ENCODE results near the gene PLA2R1.

The PLA2R1 gene

GRCh38 chr2:160092445-160092844 is 30.0 kb upstream of the PLA2R1 start:
- H3K4me3 ChIP-seq (ENCODE audit: severe bottlenecking) = no peak overlapping the region
- H3K27me3 ChIP-seq (ENCODE audit: insufficient read depth, poor library complexity, severe bottlenecking) = no peaks in the 10 kb centered on the region
- no peak for TF ChIP-seq CTCF (IDR thresholded peaks at IDR 0.05; ENCODE audit: poor library complexity, severe bottlenecking)
- ATAC-seq (ENCODE audit: low read depth) (no peak), DNase-seq (ENCODE audit: low spot score) (no peak)
- peaks cover 12% of the 10 kb centered on the region for H3K4me1 ChIP-seq (ENCODE audit: insufficient read depth, poor library complexity, severe bottlenecking)
- peak overlapping the region; percentile 89 for H3K27ac ChIP-seq (ENCODE audit: poor library complexity, severe bottlenecking)
- H3K9me3 ChIP-seq (ENCODE audit: severe bottlenecking) = peaks cover 18% of the 10 kb centered on the region
- no peaks in the 10 kb centered on the region for H3K36me3 ChIP-seq (ENCODE audit: low read depth)

- Histone ChIP-seq H3K27me3 (ENCODE audit: insufficient read depth, poor library complexity, severe bottlenecking) (no peaks in the 10 kb centered on the region), H3K27ac (ENCODE audit: poor library complexity, severe bottlenecking) (peak overlapping the region; percentile 89), H3K4me1 (ENCODE audit: insufficient read depth, poor library complexity, severe bottlenecking) (peaks cover 12% of the 10 kb centered on the region), H3K36me3 (ENCODE audit: low read depth) (no peaks in the 10 kb centered on the region), H3K4me3 (ENCODE audit: severe bottlenecking) (no peak overlapping the region), H3K9me3 (ENCODE audit: severe bottlenecking) (peaks cover 26% of the 10 kb centered on the region)
- no peak for TF ChIP-seq CTCF (IDR thresholded peaks at IDR 0.05; ENCODE audit: poor library complexity, severe bottlenecking)
- DNase-seq (ENCODE audit: low spot score) (no peak), ATAC-seq (ENCODE audit: low read depth) (peak; percentile 78)
Measured at GRCh38 chr2:160091381-160091780, 29.0 kb upstream of the PLA2R1 start.

GRCh38 chr2:160087854-160088745 is 25.7 kb upstream of the PLA2R1 start:
- no peak overlapping the region for H3K27ac ChIP-seq (ENCODE audit: poor library complexity, severe bottlenecking)
- H3K27me3 ChIP-seq (ENCODE audit: insufficient read depth, poor library complexity, severe bottlenecking) = no peaks in the 10 kb centered on the region
- TF ChIP-seq CTCF (IDR thresholded peaks at IDR 0.05; ENCODE audit: poor library complexity, severe bottlenecking) = peak; percentile 16
- no peak for DNase-seq (ENCODE audit: low spot score)
- H3K4me1 ChIP-seq (ENCODE audit: insufficient read depth, poor library complexity, severe bottlenecking) = peaks cover 12% of the 10 kb centered on the region
- H3K9me3 ChIP-seq (ENCODE audit: severe bottlenecking) = peaks cover 29% of the 10 kb centered on the region
- ATAC-seq (ENCODE audit: low read depth) = no peak
- H3K4me3 ChIP-seq (ENCODE audit: severe bottlenecking) = no peak overlapping the region
- H3K36me3 ChIP-seq (ENCODE audit: low read depth) = no peaks in the 10 kb centered on the region

GRCh38 chr2:160085662-160086061 is 23.2 kb upstream of the PLA2R1 start:
- Histone ChIP-seq H3K4me1 (ENCODE audit: insufficient read depth, poor library complexity, severe bottlenecking) (no peaks in the 10 kb centered on the region), H3K4me3 (ENCODE audit: severe bottlenecking) (no peak overlapping the region), H3K36me3 (ENCODE audit: low read depth) (no peaks in the 10 kb centered on the region), H3K9me3 (ENCODE audit: severe bottlenecking) (peaks cover 29% of the 10 kb centered on the region), H3K27me3 (ENCODE audit: insufficient read depth, poor library complexity, severe bottlenecking) (no peaks in the 10 kb centered on the region), H3K27ac (ENCODE audit: poor library complexity, severe bottlenecking) (no peak overlapping the region)
- DNase-seq (ENCODE audit: low spot score) (no peak), ATAC-seq (ENCODE audit: low read depth) (no peak)
- peak; percentile 30 for TF ChIP-seq CTCF (IDR thresholded peaks at IDR 0.05; ENCODE audit: poor library complexity, severe bottlenecking)
